GM12801 (cell line): ENCODE results near the gene MAP2K5.

Experiments
- CTCF ChIP-seq: IDR thresholded peaks from one replicate; pipeline ENCODE4 v1.5.1; 2011; ENCODE audit warnings: control low read depth; ENCODE audit not compliant: insufficient read length; ENCODE audit errors: extremely low read depth

Gene MAP2K5

GRCh38 chr15:67542420-67543347 lies at the start of gene MAP2K5:
Gene MAP2K5, plus strand, starts transcription at chr15:67542703. Its CDS starts 633 bp downstream, at chr15:67543336.
- no peak for TF ChIP-seq CTCF

GRCh38 chr15:67495585-67495984 lies 46.9 kb upstream of the MAP2K5 start:
- TF ChIP-seq CTCF, result no peak

- TF ChIP-seq CTCF, result no peak
Observed at GRCh38 chr15:67501177-67501835, 41.2 kb upstream of the MAP2K5 start.

GRCh38 chr15:67501836-67502461 lies 40.6 kb upstream of the MAP2K5 start:
- no peak for TF ChIP-seq CTCF

- TF ChIP-seq CTCF, result no peak
Observed at GRCh38 chr15:67504056-67504455, 38.4 kb upstream of the MAP2K5 start.

GRCh38 chr15:67504796-67505195 lies 37.7 kb upstream of the MAP2K5 start:
- no peak for TF ChIP-seq CTCF

- no peak for TF ChIP-seq CTCF
Observed at GRCh38 chr15:67505675-67506572, 36.6 kb upstream of the MAP2K5 start.
